PC-3 (cell line): ENCODE data around the gene CGRRF1.

Experiments
- EZH2 ChIP-seq: fragments of 300-600 bp; sonication (generic); IDR thresholded peaks from one replicate; pipeline ENCODE4 v1.6.1; 2017; ENCODE audit warnings: antibody characterized with exemption, mild to moderate bottlenecking, low read length; ENCODE audit not compliant: unreplicated experiment
- EZH2phosphoT487 ChIP-seq: fragments of 300-600 bp; sonication (generic); IDR thresholded peaks from 2 replicates; pipeline ENCODE4 v1.6.1; 2018; ENCODE audit warnings: mild to moderate bottlenecking, antibody characterized with exemption, low read length, borderline replicate concordance
- TF ChIP-seq, protein P1 (sequence below): fragments of 300-600 bp; sonication (generic); conservative IDR thresholded peaks from 2 replicates; pipeline ENCODE4 v1.5.1; 2017; ENCODE audit warnings: antibody characterized with exemption, low read depth, mild to moderate bottlenecking, low read length

DNA sequence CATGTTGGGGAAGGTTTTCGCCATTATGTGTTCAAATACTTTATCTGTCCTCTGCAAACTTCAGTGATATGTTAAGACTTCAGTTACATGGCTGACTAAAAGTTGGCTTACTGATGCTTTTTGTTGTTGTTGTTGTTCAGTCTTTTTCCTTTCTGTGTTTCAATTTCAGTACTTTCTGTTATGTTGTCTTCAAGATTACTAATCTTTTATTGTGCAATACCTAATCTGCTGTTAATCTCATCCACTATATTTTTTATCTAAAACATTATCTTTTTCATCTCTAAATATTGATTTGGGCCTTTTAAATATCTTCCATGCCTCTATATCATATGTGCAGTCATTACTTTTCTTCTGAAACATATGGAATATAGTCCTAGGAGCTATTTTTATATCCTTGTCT is 7.0 kb downstream of the CGRRF1 start:
- TF ChIP-seq, protein P1, sequence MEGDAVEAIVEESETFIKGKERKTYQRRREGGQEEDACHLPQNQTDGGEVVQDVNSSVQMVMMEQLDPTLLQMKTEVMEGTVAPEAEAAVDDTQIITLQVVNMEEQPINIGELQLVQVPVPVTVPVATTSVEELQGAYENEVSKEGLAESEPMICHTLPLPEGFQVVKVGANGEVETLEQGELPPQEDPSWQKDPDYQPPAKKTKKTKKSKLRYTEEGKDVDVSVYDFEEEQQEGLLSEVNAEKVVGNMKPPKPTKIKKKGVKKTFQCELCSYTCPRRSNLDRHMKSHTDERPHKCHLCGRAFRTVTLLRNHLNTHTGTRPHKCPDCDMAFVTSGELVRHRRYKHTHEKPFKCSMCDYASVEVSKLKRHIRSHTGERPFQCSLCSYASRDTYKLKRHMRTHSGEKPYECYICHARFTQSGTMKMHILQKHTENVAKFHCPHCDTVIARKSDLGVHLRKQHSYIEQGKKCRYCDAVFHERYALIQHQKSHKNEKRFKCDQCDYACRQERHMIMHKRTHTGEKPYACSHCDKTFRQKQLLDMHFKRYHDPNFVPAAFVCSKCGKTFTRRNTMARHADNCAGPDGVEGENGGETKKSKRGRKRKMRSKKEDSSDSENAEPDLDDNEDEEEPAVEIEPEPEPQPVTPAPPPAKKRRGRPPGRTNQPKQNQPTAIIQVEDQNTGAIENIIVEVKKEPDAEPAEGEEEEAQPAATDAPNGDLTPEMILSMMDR, result no peak
- TF ChIP-seq EZH2 (no peak), EZH2phosphoT487 (no peak)
